Bone marrow (tissue), 2 donors: Measurements from ENCODE around the gene SLC9A1.
A peak's percentile ranks its signal among the peaks of the same experiment; 100 is the strongest.

Source experiments
- DNase-seq, 2 donors: peaks; one replicate each; lab custom pipeline; 2025; lab: John Stamatoyannopoulos, UW

SLC9A1 gene

GRCh38 chr1:27102707-27103468, 52.0 kb downstream of the SLC9A1 start:
- peak; percentile 53 to 66 for DNase-seq

GRCh38 chr1:27102134-27102706, 52.7 kb downstream of the SLC9A1 start:
- DNase-seq, result no peak

GRCh38 chr1:27101696-27102095, 53.2 kb downstream of the SLC9A1 start:
- no peak for DNase-seq

GRCh38 chr1:27101054-27101491, 53.9 kb downstream of the SLC9A1 start:
- no peak for DNase-seq

GRCh38 chr1:27100335-27101053, 54.4 kb downstream of the SLC9A1 start:
- DNase-seq, result no peak

GRCh38 chr1:27099587-27100334, 55.2 kb downstream of the SLC9A1 start:
- peak in 1 of 2 donors; percentile 85 for DNase-seq

- DNase-seq, result peak; percentile 33 to 85
Observed at GRCh38 chr1:27099135-27099586, 55.8 kb downstream of the SLC9A1 start.

GRCh38 chr1:27098431-27099134, 56.3 kb downstream of the SLC9A1 start:
- no peak for DNase-seq

- peak; percentile 39 to 85 for DNase-seq
Observed at GRCh38 chr1:27097484-27097917, 57.4 kb downstream of the SLC9A1 start.

GRCh38 chr1:27095576-27095975, 59.3 kb downstream of the SLC9A1 start:
- DNase-seq, result no peak

GRCh38 chr1:27092888-27093287, 62.0 kb downstream of the SLC9A1 start:
- no peak for DNase-seq

GRCh38 chr1:27090911-27091310, 64.0 kb downstream of the SLC9A1 start:
- no peak for DNase-seq

GRCh38 chr1:27087371-27088220, 67.3 kb downstream of the SLC9A1 start:
- DNase-seq, result no peak

GRCh38 chr1:27086628-27087027, 68.3 kb downstream of the SLC9A1 start:
- DNase-seq, result no peak

GRCh38 chr1:27086026-27086425, 68.9 kb downstream of the SLC9A1 start:
- no peak for DNase-seq

GRCh38 chr1:27084107-27084506, 70.8 kb downstream of the SLC9A1 start:
- DNase-seq, result no peak

GRCh38 chr1:27077968-27078367, 77.0 kb downstream of the SLC9A1 start:
- no peak for DNase-seq

- DNase-seq, result no peak
Observed at GRCh38 chr1:27076803-27077202, 78.1 kb downstream of the SLC9A1 start.

- DNase-seq, result peak in 1 of 2 donors; percentile 62
Observed at GRCh38 chr1:27074175-27074780, 80.6 kb downstream of the SLC9A1 start.

- DNase-seq, result no peak
Observed at GRCh38 chr1:27071049-27071416, 83.9 kb downstream of the SLC9A1 start.
